ENCODE measurements around the gene PER1. TPM values are rescaled to one million over a fixed set of nuclear protein-coding genes. Genes with fewer than 3 reads are reported as not detected.

PER1 gene
- total RNA-seq, 2 donors from 2014 or later: 16.9 to 42.7 TPM

GRCh38 chr17:8128125-8128784 is 23.9 kb downstream of the PER1 start:
- Mint-ChIP-seq H3K27ac (no peak overlapping the region), H3K27me3 (peaks cover 29 to 39% of the 10 kb centered on the region in 2 donors), H3K9me3 (no peaks in the 10 kb centered on the region), H3K36me3 (no peaks in the 10 kb centered on the region), H3K4me3 (no peak overlapping the region), H3K4me1 (ENCODE audit: low read depth in 2 of 2) (peaks cover 36 to 40% of the 10 kb centered on the region in 2 donors)
- DNase-seq (ENCODE audit: low spot score) (no peak), ATAC-seq (no peak)

GRCh38 chr17:8126491-8127066 is 25.6 kb downstream of the PER1 start:
- Mint-ChIP-seq H3K4me1 (ENCODE audit: low read depth in 2 of 2) (peaks cover 44 to 50% of the 10 kb centered on the region in 2 donors), H3K27me3 (peaks cover 37 to 44% of the 10 kb centered on the region in 2 donors), H3K27ac (peak overlapping the region; percentile 75 to 97), H3K9me3 (no peaks in the 10 kb centered on the region), H3K4me3 (peak overlapping the region; percentile 96), H3K36me3 (no peaks in the 10 kb centered on the region)
- no peak for DNase-seq (ENCODE audit: low spot score)
- peak; percentile 70 to 81 for ATAC-seq

GRCh38 chr17:8125947-8126490 is 26.2 kb downstream of the PER1 start:
- H3K9me3 Mint-ChIP-seq: no peaks in the 10 kb centered on the region
- H3K27me3 Mint-ChIP-seq: peaks cover 37 to 44% of the 10 kb centered on the region in 2 donors
- peak in 1 of 2 donors; percentile 30 for ATAC-seq
- H3K27ac Mint-ChIP-seq: peak overlapping the region; percentile 75 to 97
- no peaks in the 10 kb centered on the region for H3K36me3 Mint-ChIP-seq
- no peak for DNase-seq (ENCODE audit: low spot score)
- H3K4me1 Mint-ChIP-seq (ENCODE audit: low read depth in 2 of 2): peaks cover 46 to 52% of the 10 kb centered on the region in 2 donors
- H3K4me3 Mint-ChIP-seq: peak overlapping the region; percentile 96

- Mint-ChIP-seq H3K36me3 (no peaks in the 10 kb centered on the region), H3K27me3 (peaks cover 37 to 44% of the 10 kb centered on the region in 2 donors), H3K9me3 (no peaks in the 10 kb centered on the region), H3K4me3 (peak overlapping the region; percentile 96), H3K27ac (peak overlapping the region; percentile 75 to 97), H3K4me1 (ENCODE audit: low read depth in 2 of 2) (peaks cover 53 to 59% of the 10 kb centered on the region in 2 donors)
- ATAC-seq (peak; percentile 57 to 64), DNase-seq (ENCODE audit: low spot score) (peak; percentile 84)
Measured at GRCh38 chr17:8125154-8125946, 26.9 kb downstream of the PER1 start.

GRCh38 chr17:8124350-8125153 is 27.7 kb downstream of the PER1 start:
- DNase-seq (ENCODE audit: low spot score): no peak
- ATAC-seq: no peak
- Mint-ChIP-seq H3K36me3 (no peaks in the 10 kb centered on the region), H3K4me3 (peak overlapping the region; percentile 96), H3K9me3 (no peaks in the 10 kb centered on the region), H3K4me1 (ENCODE audit: low read depth in 2 of 2) (peaks cover 60 to 67% of the 10 kb centered on the region in 2 donors), H3K27ac (peak overlapping the region; percentile 75 to 97), H3K27me3 (peaks cover 29 to 38% of the 10 kb centered on the region in 2 donors)

GRCh38 chr17:8123695-8124349 is 28.4 kb downstream of the PER1 start, which contains the start of gene HES7:
TSS of gene HES7 (minus strand) at chr17:8124106. CDS start at chr17:8124084, 22 bp downstream.
- Mint-ChIP-seq H3K4me1 (ENCODE audit: low read depth in 2 of 2) (peaks cover 67 to 74% of the 10 kb centered on the region in 2 donors), H3K27me3 (peaks cover 25 to 36% of the 10 kb centered on the region in 2 donors), H3K4me3 (peak within 1 kb of the TSS; percentile 96), H3K27ac (peak within 1 kb of the TSS; percentile 75 to 97), H3K9me3 (no peaks in the 10 kb centered on the region), H3K36me3 (no peaks in the 10 kb centered on the region)
- ATAC-seq (no peak), DNase-seq (ENCODE audit: low spot score) (no peak)

- Mint-ChIP-seq H3K4me3 (peak overlapping the region; percentile 96), H3K9me3 (no peaks in the 10 kb centered on the region), H3K36me3 (no peaks in the 10 kb centered on the region), H3K4me1 (ENCODE audit: low read depth in 2 of 2) (peaks cover 74 to 82% of the 10 kb centered on the region in 2 donors), H3K27ac (no peak overlapping the region), H3K27me3 (peaks cover 27 to 36% of the 10 kb centered on the region in 2 donors)
- DNase-seq (ENCODE audit: low spot score): no peak
- ATAC-seq: no peak
Measured at GRCh38 chr17:8122924-8123694, 29.1 kb downstream of the PER1 start.

- ATAC-seq (no peak), DNase-seq (ENCODE audit: low spot score) (no peak)
- Mint-ChIP-seq H3K36me3 (no peaks in the 10 kb centered on the region), H3K27ac (no peak overlapping the region), H3K4me1 (ENCODE audit: low read depth in 2 of 2) (peaks cover 80 to 88% of the 10 kb centered on the region in 2 donors), H3K9me3 (no peaks in the 10 kb centered on the region), H3K4me3 (peak overlapping the region; percentile 96), H3K27me3 (peaks cover 30 to 36% of the 10 kb centered on the region in 2 donors)
Measured at GRCh38 chr17:8122422-8122923, 29.7 kb downstream of the PER1 start.

- Mint-ChIP-seq H3K4me1 (ENCODE audit: low read depth in 2 of 2) (peaks cover 74 to 82% of the 10 kb centered on the region in 2 donors), H3K27me3 (peaks cover 25 to 30% of the 10 kb centered on the region in 2 donors), H3K27ac (no peak overlapping the region), H3K4me3 (peak overlapping the region; percentile 96), H3K36me3 (no peaks in the 10 kb centered on the region), H3K9me3 (no peaks in the 10 kb centered on the region)
- ATAC-seq (peak; percentile 34 to 40), DNase-seq (ENCODE audit: low spot score) (no peak)
Measured at GRCh38 chr17:8121681-8122421, 30.4 kb downstream of the PER1 start.

GRCh38 chr17:8121407-8121680 is 30.9 kb downstream of the PER1 start:
- Mint-ChIP-seq H3K27ac (peak overlapping the region; percentile 98 to 99), H3K4me1 (ENCODE audit: low read depth in 2 of 2) (peaks cover 71 to 77% of the 10 kb centered on the region in 2 donors), H3K4me3 (peak overlapping the region; percentile 96), H3K27me3 (peaks cover 27 to 29% of the 10 kb centered on the region in 2 donors), H3K9me3 (no peaks in the 10 kb centered on the region), H3K36me3 (no peaks in the 10 kb centered on the region)
- DNase-seq (ENCODE audit: low spot score) (no peak), ATAC-seq (no peak)

- H3K27me3 Mint-ChIP-seq: peaks cover 32 to 33% of the 10 kb centered on the region in 2 donors
- H3K36me3 Mint-ChIP-seq: no peaks in the 10 kb centered on the region
Measured at GRCh38 chr17:8120520-8121406, 31.4 kb downstream of the PER1 start.

More at GRCh38 chr17:8120520-8121406, 31.4 kb downstream of the PER1 start:
- H3K4me1 Mint-ChIP-seq (ENCODE audit: low read depth in 2 of 2): peaks cover 66 to 72% of the 10 kb centered on the region in 2 donors
- H3K9me3 Mint-ChIP-seq: no peaks in the 10 kb centered on the region
- peak; percentile 77 for DNase-seq (ENCODE audit: low spot score)
- H3K4me3 Mint-ChIP-seq: peak overlapping the region; percentile 96
- H3K27ac Mint-ChIP-seq: peak overlapping the region; percentile 98 to 99
- ATAC-seq: peak; percentile 22 to 33
